Testis (tissue), 2 donors: Measurements from ENCODE around the gene ADPRHL1.

ENCODE experiments used
- CTCF ChIP-seq, 3 experiments: fragments of 450-650 bp in 2 of 3; fragments of 200-600 bp in 1 of 3; sonication (generic) in 1 of 3; IDR thresholded peaks; one replicate each; pipeline ENCODE4 v1.5.1; 2016 to 2019; ENCODE audit warnings: antibody characterized with exemption in 3 of 3, mild to moderate bottlenecking in 2 of 3, moderate library complexity in 1 of 3
- POLR2A ChIP-seq: fragments of 450-650 bp; IDR thresholded peaks from one replicate; pipeline ENCODE4 v1.6.1; 2017; ENCODE audit warnings: antibody characterized with exemption, mild to moderate bottlenecking, moderate library complexity

GRCh38 chr13:113469582-113469981 is 16.3 kb upstream of the ADPRHL1 start:
- TF ChIP-seq CTCF (IDR thresholded peaks at IDR 0.05) (no peak), POLR2A (no peak)
